Measurements from ENCODE around the gene MYPN.
"Not testable (repeated sequence)": the region's sequence is repeated elsewhere in the genome, so short reads cannot be mapped to it uniquely, and the experiment has no call there.

Gene MYPN

GRCh38 chr10:68230268-68230667 is 121.0 kb downstream of the MYPN start:
- no peak for DNase-seq (ENCODE audit: low read depth)

GRCh38 chr10:68231106-68231816 is 122.0 kb downstream of the MYPN start:
- DNase-seq (ENCODE audit: low read depth) = peak; percentile 42

GRCh38 chr10:68231817-68232251 is 122.5 kb downstream of the MYPN start, which contains the start of gene ATOH7:
ATOH7 (minus strand) TSS chr10:68232113; CDS start chr10:68231677, 436 bp downstream.
- no peak for DNase-seq (ENCODE audit: low read depth)

- DNase-seq (ENCODE audit: low read depth) = no peak
Measured at GRCh38 chr10:68233046-68233445, 123.8 kb downstream of the MYPN start.

- DNase-seq (ENCODE audit: low read depth) = no peak
Measured at GRCh38 chr10:68235111-68235510, 125.8 kb downstream of the MYPN start.

GRCh38 chr10:68235581-68235980 is 126.3 kb downstream of the MYPN start:
- no peak for DNase-seq (ENCODE audit: low read depth)

GRCh38 chr10:68237173-68237572 is 127.9 kb downstream of the MYPN start:
- DNase-seq (ENCODE audit: low read depth) = no peak

GRCh38 chr10:68238371-68238770 is 129.1 kb downstream of the MYPN start:
- no peak for DNase-seq (ENCODE audit: low read depth)

GRCh38 chr10:68239069-68239468 is 129.8 kb downstream of the MYPN start:
- no peak for DNase-seq (ENCODE audit: low read depth)

- no peak for DNase-seq (ENCODE audit: low read depth)
Measured at GRCh38 chr10:68239596-68240150, 130.4 kb downstream of the MYPN start.

- DNase-seq (ENCODE audit: low read depth) = no peak
Measured at GRCh38 chr10:68242051-68242450, 132.8 kb downstream of the MYPN start.

- DNase-seq (ENCODE audit: low read depth) = not testable (repeated sequence)
Measured at GRCh38 chr10:68246397-68246796, 137.1 kb downstream of the MYPN start.

- no peak for DNase-seq (ENCODE audit: low read depth)
Measured at GRCh38 chr10:68247931-68248330, 138.6 kb downstream of the MYPN start.

- no peak for DNase-seq (ENCODE audit: low read depth)
Measured at GRCh38 chr10:68249297-68249696, 140.0 kb downstream of the MYPN start.

- DNase-seq (ENCODE audit: low read depth) = no peak
Measured at GRCh38 chr10:68251151-68251550, 141.9 kb downstream of the MYPN start.

GRCh38 chr10:68251625-68252495 is 142.6 kb downstream of the MYPN start:
- no peak for DNase-seq (ENCODE audit: low read depth)

- DNase-seq (ENCODE audit: low read depth) = no peak
Measured at GRCh38 chr10:68253346-68253745, 144.1 kb downstream of the MYPN start.

- no peak for DNase-seq (ENCODE audit: low read depth)
Measured at GRCh38 chr10:68261132-68261856, 152.0 kb downstream of the MYPN start.
